NCI-H2107 treated with DMSO at 0.1 percent for 48 hours (cell line): ENCODE results near the gene GALNT18.

Source experiments
- DNase-seq: peaks from one replicate; lab custom pipeline; 2025; ENCODE audit not compliant: unreplicated experiment; lab: John Stamatoyannopoulos, UW

The GALNT18 gene

DNA sequence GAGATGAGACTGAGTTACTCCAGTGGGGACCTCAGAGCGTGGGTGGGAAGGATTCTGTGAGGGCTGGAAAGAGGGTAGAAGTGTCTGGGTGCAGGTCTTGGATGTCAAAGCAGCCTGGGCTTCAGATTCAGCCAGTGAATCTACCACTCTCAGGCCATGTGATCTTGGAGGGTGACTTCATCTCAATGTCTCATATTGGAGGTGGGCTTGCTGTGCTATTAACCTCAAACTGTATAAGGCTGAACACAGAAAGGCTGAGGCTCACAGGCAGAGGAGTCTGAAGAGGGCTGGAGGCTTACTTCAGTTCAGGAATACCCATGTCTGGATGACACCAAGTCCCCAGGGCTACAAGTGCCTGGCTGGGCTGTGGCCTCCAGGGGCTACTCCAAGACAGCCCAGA lies 332.1 kb downstream of the GALNT18 start:
- DNase-seq = no peak

DNA sequence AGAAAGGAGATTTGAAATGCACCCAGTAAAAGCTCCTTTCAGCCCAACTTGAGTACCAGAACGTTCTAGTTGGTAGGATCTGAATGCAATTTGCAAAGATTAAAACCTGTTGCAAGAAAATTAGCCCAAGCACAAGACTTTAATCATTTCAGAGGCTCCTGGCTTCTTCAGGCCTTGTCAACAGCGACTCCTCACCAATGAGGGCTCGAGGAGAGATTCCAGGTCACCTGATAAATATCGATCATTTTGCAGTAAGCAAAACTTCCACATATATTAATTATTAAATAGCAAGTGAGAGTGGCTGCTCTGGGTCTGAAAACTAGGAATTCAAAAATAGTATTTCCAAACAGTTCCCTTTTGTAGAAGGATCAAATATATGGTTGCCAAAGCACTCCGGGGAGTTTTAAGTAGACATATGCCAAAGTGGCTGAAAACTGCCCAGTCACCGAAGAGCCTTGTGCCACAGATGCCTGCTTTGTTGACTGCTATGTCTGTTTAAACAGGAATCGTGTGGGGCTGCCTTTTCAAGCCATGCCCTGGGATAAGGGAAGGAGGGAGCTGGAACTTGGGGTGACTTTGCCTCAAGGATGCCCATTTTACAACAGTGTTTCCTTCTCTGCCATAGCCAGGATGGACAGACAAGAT lies 332.7 kb downstream of the GALNT18 start:
- no peak for DNase-seq

DNA sequence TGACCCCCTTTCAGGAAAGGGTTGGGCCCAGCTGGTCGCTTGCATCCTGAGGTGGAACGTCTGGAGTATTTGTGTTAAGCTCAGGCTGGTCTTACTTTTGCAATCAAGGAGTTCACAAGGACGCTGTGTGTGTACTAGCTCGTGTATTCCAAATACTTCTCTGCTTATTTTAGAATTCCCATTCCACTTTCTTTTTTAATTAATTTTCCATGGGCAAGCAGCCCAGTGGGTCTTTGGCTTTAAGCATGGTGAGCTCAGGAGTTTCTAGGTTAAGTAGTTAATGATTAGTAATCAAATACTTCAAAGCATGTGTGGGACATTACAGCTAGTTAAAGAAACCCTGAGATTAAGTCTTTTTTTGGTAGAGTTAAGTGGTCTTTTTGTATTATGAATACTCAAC lies 337.3 kb downstream of the GALNT18 start:
- DNase-seq = no peak

DNA sequence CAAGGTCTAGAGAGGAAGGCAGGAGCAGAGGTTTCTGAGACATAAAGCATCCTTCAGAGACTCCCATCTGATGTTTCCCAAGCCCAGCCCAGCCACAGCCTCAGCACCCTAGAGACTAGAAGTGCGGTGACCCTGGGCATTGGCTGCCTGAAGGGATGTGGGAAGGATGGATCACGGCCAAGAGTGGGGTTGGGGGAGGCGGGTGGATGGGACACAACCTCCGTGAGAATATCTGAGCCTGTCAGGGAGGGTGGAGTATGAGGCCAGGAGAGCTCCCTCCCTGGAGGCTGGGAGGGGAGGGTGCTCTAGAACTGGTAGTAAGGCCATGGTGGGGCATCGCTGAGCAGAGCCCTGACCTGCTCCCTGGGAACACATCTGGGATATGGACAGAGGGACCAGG lies 340.2 kb downstream of the GALNT18 start:
- DNase-seq = no peak

DNA sequence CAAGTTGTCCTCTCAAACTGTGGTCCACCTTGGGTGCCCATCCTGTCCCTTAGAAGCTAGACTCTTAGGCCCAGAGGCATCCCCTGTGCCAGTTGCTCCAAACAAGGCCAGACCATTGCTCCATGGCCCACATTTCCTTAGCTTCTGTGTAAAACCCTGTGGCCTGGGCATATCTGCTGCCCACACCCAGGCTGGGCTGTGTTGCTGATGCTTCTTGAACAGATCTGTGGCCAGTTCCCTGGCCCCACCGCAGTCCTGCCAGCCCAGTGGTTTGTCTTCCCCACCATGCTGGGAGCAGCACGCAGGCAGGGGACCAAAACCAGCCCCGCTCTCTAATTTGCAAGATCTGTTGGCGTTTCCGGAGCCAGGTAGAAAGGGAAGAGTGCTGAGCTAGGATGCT lies 341.0 kb downstream of the GALNT18 start:
- DNase-seq = no peak

DNA sequence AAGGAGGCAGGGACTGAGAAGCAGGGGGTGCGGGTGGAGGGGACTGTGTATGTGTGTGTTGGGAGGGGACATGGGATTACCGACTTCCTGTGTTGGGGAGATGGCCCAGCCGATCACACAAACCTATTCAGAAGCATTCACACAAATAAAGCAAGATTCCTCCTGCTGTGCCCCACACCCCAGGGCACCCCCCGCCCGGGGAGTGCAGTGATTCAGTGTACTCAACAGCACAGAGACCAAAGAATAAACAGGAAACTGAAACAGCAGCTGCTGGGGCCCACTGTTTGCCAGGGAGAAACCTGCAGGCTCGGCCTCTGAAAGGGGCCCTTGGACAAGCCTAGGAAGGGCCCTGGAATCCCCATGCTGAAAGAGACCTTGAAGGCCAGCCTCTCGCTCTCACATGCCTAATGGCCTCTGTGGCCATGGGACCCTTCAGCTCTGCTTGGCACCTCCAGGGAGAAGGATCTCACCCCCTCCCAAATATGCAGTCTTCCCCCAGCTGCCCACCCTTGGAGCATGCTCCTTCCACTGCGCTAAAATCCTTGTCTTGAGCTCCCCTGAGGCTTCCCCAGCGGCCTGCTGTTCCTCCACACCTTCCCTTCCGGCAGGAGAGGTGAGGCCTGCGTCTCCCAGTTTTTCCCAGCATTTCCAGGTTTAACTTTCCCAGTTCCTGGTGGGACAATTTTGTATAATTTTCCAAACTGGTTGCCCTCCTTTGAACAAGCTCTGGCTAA lies 341.7 kb downstream of the GALNT18 start:
- no peak for DNase-seq

DNA sequence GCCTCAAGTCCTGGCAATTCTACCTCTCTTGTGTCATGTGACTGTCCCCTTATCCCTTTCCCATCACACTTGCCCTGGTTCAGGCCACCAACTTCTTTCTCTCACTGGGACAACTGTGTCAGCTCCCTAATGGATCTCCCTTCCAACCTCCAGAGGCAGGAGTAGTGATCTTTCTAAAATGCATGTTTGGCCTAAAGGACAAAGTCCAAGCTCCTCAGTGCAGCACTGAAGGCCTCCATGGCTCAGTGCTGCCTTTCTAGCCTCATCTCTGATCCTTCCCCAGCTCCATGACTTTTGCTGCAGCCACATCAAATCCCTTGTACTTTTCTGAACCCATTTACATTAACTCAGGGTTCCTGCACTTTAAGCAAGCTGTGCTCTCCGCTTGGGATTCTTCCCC lies 349.6 kb downstream of the GALNT18 start:
- DNase-seq = no peak

DNA sequence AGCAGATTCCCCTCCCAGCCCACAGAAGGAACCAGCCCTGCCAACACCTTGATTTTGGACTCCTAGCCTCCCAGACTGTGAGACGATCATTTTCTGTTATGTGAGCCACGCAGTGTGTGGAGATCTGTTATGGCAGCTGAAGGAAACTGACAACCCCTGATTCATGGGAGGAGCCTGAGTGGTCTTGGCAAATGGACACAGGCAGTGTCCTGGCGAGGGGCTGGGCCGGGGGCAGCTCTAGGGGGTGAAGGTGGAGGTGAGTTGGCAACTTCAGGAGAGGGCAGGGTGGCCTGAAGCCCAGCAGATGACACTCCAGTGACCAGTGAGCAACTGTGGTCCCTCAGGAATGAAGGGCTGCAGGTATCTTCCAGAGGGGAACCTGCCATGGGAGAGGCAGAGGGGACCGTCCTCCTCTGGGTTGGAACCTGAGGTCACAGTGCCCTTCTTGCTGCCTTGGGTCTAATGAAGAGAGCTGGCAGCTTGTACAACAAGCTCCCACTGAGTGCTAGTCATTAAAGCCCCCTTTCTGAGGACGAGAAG lies 351.5 kb downstream of the GALNT18 start:
- no peak for DNase-seq

DNA sequence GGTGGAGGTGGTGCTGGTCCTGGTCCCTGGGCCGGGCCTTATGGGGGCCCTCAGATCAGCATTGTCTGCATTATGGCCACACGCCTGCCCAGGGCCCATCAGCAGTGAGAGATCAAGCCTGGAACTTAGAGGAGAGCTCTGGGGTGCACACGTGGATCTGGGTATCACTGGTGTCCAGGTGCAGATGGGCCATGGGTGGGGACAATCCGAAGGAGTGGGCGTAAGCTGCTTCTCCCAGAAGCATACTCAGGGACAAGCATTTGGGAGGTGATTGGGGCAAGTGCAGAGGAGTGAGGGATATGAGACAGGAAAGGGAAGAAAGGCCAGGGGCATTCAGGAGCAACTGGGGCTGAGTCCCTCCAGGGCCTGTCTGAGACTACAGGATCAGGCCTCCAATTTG lies 353.1 kb downstream of the GALNT18 start:
- no peak for DNase-seq

DNA sequence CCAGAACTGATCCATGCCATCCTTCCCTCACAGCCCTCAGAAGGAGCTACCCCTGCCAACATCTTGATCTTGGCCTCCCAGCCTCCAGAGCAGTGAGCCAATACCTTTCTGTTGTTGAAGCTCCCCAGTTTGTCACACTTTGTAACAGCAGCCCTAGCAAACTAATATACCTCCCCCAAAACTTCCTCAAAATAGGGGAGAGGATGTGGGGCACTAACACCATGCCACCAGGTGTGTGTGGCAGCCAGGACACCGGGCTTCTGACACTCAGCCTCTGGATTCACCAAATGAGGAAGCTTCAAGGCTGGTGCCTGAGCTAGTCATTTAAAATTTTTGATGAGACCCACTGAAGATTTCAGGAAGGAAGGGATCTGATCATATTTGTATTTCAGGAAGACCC lies 353.7 kb downstream of the GALNT18 start:
- DNase-seq = no peak

DNA sequence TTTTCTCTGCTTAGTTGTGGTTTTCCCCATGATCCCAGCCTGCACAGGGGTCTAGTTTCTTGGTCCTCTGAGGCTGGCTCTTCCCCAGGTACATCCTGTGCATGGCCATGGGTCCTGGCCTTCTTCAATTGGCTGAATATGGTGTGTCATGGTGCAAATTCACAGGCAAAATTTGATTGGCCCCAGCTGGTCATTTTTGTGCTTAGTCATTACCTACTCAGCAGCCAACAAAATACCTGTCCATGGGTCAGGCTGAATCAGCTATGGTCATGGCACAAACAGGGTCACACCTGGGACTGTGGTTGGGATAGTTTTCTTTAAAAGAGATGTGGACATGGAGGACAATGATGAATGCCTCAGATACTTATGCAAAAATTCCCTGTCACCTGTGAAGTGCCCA lies 354.5 kb downstream of the GALNT18 start:
- DNase-seq = no peak

DNA sequence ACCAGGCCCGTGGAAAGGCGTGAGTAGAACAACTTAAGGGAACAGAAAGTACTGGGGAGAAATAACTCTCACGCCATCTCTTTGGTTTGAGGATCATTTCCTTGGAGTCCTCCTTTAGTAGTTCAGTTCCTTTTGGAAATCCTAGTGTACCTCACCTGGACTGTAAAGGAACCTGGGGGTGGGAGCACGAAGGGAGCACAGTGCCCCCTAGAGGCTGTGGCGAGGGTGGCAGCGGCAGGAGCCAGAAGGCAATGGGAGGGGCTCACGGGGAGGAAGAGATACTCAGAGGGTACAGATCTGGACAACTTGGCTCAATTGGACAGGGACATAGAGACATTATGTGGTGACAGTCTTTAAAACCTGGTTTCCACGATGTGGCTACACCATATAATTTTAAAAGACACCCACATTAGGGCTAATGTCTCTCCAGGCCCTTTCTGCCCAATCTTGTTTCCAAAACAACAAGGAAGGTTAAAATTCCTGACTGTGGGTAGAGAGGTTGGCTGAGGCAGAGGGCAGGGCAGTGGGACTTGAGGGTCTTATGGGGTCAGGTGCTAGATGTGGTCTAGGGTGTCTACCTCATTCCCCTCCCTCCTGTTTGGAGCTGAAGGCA lies 355.7 kb downstream of the GALNT18 start:
- DNase-seq = peak; percentile 46

DNA sequence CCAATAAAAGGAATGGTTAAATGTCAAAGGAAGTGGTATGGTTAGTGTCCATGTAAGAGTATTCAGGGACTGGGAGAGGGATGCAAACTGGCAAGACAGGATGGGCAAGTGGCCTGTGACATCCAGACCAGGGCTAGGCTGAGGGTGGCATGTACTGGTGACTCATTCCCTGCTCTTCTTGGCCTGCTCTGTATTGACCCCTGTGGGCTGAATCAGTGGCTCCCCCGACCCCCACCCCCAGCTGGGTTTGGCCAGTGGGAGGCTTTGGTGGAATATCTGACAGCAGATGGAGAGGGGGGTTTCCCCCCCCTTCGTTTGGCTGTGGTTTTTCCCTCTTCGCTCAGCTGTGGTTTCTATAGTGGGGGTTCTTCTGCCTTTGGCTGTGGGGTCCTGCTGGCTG lies 356.5 kb downstream of the GALNT18 start:
- no peak for DNase-seq

DNA sequence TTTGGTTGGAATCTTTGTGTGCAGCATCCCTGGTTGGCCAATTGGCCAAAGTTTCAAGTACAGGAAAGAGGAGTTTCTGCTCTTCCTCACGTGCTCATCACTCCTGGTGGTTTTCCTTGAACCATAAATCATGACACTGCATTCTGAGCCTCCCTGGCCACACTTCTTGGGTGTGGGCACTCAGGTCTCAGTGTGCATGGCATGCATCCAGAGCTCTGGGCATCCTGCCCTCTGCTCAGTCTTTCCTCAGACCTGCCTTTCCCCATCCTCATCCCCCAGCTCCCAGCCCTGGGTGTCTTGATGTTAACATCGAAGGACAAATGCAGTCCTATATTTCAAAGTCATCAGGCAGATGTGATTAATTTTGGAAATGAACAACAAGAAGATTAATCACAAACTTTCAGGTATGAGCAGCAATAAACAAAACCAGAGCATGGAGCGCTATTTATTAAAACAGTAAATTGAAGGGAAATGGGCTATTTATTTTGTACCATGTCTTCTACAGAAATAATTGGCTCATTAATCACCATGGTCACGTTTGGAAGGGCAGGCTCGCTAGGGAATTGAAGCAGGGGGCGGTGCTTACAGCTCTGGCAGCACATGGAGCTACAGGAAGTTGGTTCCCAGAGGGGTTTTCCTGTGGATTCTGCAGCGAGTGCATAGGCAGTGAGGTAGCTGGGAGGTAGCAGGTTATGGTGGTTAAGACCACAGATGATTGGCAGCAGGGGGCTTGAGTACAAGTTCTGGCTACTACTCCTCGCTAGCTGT lies 358.4 kb downstream of the GALNT18 start:
- peak; percentile 26 for DNase-seq

DNA sequence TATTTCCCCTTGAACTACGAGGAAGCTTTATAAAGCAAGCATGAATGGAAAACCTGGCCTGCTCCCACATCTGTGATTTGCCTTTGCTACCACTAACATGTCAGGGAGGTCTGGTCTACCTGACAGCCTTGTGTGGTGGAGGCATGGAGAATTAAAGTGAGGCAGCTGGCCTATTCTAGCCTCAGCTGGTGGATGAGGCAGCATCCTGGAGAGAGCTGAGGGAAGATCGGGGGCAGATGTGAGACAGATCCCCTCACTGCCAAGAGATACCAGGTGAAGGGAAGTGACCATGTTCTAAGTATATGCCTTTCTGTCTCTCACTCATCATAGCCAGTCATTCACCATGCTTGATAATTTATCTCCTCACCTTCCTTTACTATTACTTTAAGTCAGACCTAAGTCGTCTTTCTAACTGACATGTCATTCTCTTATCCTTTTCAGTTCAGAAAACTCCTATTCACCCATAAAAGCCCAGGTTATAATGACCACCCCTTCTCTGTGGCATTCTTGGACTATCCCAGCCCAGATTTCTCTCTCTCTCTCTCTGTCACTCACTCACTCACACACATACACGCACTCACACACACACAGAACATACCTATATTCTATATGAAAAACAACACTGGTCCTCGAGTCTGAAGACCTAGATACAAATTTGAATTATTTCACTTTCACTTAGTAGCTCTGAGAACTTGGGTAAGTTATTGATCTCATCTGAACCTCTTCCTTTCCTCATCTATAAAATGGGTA lies 359.5 kb downstream of the GALNT18 start:
- no peak for DNase-seq

DNA sequence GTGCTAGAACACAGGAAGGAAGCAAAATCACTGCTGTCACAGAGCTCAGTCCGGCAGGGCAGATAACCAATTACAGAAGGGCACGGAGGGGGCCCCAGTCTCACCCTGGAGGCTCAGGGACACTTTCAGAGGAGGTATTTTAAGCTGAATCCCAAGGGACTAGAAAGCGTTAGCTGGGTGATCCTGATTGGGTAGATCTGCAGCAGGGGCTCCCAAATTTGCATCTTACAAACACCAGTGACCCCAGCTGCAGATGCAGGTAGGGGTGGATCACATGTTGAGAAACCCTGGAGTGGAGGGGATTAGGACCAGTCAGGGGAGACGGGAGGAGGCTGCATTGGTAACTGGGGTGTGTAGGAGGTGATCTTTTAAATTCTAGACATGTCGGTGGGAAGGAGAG lies 360.2 kb downstream of the GALNT18 start:
- no peak for DNase-seq

DNA sequence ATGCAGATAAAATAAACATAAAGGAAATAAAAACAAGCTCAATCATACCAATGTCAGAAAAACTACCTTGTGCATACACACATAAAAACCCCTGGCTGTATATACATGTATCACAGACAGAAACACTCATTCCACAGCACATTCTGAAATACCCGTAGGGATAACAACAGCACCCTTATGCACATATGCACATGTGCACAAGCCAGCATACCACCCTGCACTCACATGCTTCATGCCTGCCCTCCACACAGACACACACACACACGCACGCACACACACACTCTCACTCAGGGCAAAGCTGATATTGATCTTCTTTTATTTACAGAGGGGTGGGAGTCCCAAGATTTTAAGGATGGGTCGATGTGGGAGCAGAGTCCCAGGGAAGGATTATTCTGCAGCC lies 360.9 kb downstream of the GALNT18 start:
- no peak for DNase-seq

DNA sequence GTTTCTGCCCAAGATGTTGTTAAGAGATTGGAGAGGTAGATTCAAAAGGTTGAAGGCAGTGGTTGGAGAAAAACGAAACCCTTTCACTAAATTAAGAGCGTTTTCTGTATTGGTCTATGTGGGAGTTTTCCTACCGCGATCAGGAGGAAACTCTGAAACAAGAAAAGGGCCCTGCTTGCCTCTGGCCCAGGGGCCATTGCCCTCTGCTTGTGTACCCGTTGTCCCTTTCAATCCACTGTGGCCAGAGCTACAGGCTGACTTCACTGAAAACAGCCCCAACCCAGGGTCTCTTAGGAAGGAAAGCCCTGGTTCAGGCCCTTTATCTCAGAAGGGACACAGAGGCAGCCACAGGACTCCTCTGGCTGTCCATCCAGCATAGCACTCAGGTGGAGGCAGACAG lies 367.8 kb downstream of the GALNT18 start:
- DNase-seq = no peak

DNA sequence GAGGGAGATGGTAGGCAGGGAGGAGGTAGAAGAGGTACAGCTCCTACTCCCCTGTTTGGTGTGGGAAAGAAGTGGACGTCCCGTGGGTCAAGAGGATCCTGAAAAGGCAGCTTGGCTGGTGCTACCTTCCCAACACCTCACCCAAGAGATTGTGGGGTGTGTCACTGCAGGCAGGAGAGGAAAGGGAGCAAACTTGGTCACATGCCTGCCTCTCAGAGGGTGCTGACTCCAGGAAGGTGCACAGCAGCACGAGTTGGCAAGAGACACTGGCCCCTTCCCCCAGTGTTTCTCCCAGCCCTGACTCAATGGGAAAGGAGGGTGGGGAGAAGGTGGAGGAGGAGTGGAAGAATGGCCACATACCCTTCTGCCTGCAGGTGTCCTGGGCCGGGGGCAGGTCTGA lies 368.3 kb downstream of the GALNT18 start:
- DNase-seq = no peak

DNA sequence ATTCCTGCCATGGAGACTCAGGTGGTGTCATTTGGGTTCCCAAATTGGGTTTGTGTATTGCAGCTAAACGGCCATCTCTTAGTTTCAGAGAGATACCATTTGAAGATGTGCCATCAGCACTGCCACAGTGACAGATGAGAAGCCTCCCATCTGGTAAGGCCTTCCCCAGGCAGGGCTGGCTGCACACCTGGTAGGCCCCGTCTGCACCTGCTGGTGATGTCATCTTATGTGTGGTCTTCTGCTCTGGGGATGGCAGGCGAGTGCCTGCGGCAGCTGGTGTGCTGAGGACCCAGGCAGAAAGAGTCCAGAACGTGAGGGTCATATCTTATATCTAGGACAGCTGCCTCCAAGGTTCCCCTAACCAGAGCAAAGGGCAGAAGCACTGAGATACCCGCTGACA lies 369.4 kb downstream of the GALNT18 start:
- DNase-seq = peak; percentile 79
